CD4-positive, CD25-positive, alpha-beta regulatory T cell (primary cell): ENCODE results near the gene GALNT1. TPM values are rescaled to one million over a fixed set of nuclear protein-coding genes. Genes with fewer than 3 reads are reported as not detected.
A peak's percentile ranks its signal among the peaks of the same experiment; 100 is the strongest.

Experiments used
- ATAC-seq, 2 donors: fragments of 150-1000 bp; cut with Tn5 transposase; one replicate each; pipeline ENCODE4 v1.10.0; 2021; ENCODE audit warnings: low read depth in 2 of 2, moderate number of reproducible peaks in 2 of 2, moderate library complexity in 1 of 2
- DNase-seq, 3 donors: peaks; one replicate each; pipeline versions ENCODE4 v3.0.0 to v3.0.0-alpha.2; 2012 to 2022; ENCODE audit warnings: mixed read lengths in 1 of 3
- H3K27ac ChIP-seq: one replicate; pipeline ENCODE4 v1.7.0; 2013; ENCODE audit warnings: mild to moderate bottlenecking, low read length; ENCODE audit not compliant: insufficient read depth, poor library complexity, severe bottlenecking
- H3K27me3 ChIP-seq: one replicate; pipeline ENCODE4 v1.7.0; 2013; ENCODE audit warnings: low read length; ENCODE audit not compliant: control insufficient read depth, insufficient read depth
- H3K36me3 ChIP-seq: one replicate; pipeline ENCODE4 v1.7.0; 2013; ENCODE audit warnings: mild to moderate bottlenecking, low read length, moderate library complexity; ENCODE audit not compliant: control insufficient read depth, insufficient read depth
- H3K4me1 ChIP-seq: 2 replicates; pipeline ENCODE4 v1.7.0; 2013; ENCODE audit warnings: mild to moderate bottlenecking, low read length; ENCODE audit not compliant: insufficient read depth, control insufficient read depth, poor library complexity, severe bottlenecking
- H3K4me3 ChIP-seq: one replicate; pipeline ENCODE4 v1.7.0; 2013; ENCODE audit warnings: low read depth, mild to moderate bottlenecking, low read length, moderate library complexity
- H3K9me3 ChIP-seq, 2 experiments: 1 replicate in 1 of 2; 2 replicates in 1 of 2; pipeline ENCODE4 v1.7.0; 2013; ENCODE audit warnings: low read length in 2 of 2, mild to moderate bottlenecking in 1 of 2, moderate library complexity in 1 of 2; ENCODE audit not compliant: control insufficient read depth in 2 of 2
- H3K27ac Mint-ChIP-seq, 3 donors: one replicate each; pipeline ENCODE4 v1.8.0; 2020 to 2022; ENCODE audit warnings: mild to moderate bottlenecking in 3 of 3, mixed read lengths in 3 of 3, moderate library complexity in 2 of 3
- H3K27me3 Mint-ChIP-seq: one replicate; pipeline ENCODE4 v1.8.0; 2022; ENCODE audit warnings: mild to moderate bottlenecking, mixed read lengths
- H3K36me3 Mint-ChIP-seq: one replicate; pipeline ENCODE4 v1.8.0; 2020; ENCODE audit warnings: mixed read lengths
- H3K4me1 Mint-ChIP-seq, 4 donors: one replicate each; pipeline ENCODE4 v1.8.0; 2020 to 2022; ENCODE audit warnings: mixed read lengths in 4 of 4, mild to moderate bottlenecking in 1 of 4
- H3K4me3 Mint-ChIP-seq, 4 donors: one replicate each; pipeline ENCODE4 v1.8.0; 2020 to 2022; ENCODE audit warnings: mild to moderate bottlenecking in 4 of 4, mixed read lengths in 4 of 4, moderate library complexity in 3 of 4
- H3K9me3 Mint-ChIP-seq, 7 donors: one replicate each; pipeline ENCODE4 v1.8.0; 2020 to 2022; ENCODE audit warnings: mixed read lengths in 7 of 7, mild to moderate bottlenecking in 3 of 7, moderate library complexity in 2 of 7
- polyA plus RNA-seq, 4 donors: library from polyadenylated mRNA; unstranded; fragments of 300-500 nt; fragmentation: Illumina TruSeq; gene quantifications; one replicate each; pipeline ENCODE4 v1.2.3, GENCODE V29; 2021
- total RNA-seq: library from RNA; stranded (reverse); gene quantifications from one replicate; pipeline ENCODE4 v1.2.3, GENCODE V29; 2022

GALNT1 gene
- total and polyA plus RNA-seq, 5 donors from 2014 or later = 18.8 to 49.6 (median 22.7) TPM

DNA sequence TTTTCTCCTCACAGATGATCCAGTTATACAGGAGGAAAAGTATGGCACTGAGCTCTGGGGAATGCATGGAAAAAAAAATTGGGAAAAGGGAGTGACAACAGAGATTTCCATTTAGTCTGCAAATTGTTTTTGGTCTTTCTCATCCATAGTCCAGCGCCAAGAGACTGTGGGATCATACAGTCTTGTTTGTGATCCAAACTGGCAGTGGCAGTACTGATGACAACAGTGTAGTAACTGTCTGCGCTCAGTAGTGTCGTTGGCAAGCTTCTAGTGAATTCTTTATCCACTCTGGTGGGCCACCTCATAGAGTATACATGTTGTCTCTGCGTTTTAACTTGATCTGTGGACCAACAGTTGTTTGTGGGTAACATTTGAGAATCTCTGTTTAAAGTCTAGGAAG, 37.9 kb downstream of the GALNT1 start:
- DNase-seq (no peak), ATAC-seq (no peak)
- Mint-ChIP-seq H3K4me3 (no peak overlapping the region), H3K27me3 (no peaks in the 10 kb centered on the region), H3K9me3 (no peaks in the 10 kb centered on the region), H3K27ac (peak overlapping the region in 1 of 3 donors; percentile 18), H3K4me1 (peaks cover 20 to 46% (median 31%) of the 10 kb centered on the region in 4 donors), H3K36me3 (no peaks in the 10 kb centered on the region)
- Histone ChIP-seq H3K36me3 (no peaks in the 10 kb centered on the region), H3K27ac (no peak overlapping the region), H3K27me3 (no peaks in the 10 kb centered on the region), H3K4me1 (peaks cover 33% of the 10 kb centered on the region), H3K9me3 (no peaks in the 10 kb centered on the region), H3K4me3 (no peak overlapping the region)

DNA sequence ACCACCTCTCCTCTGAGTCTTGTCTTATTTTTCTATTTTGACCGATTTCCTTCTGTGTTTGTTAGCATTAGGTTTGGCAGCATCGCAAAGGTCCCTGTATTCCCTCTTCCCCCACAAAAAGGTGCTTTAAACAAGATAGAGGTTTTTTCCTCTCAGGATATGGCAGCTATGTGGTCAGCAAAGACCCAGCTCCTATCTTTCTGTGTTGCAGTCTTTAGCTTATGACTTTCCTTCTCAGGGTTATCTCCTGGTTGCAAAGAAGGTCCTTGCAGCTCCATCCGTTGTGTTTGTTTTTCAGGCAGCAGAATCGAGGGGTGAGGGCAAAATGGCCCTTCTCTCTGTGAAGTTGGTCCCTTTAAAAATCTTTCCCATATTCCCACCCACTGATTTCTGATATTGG, 38.4 kb downstream of the GALNT1 start:
- H3K4me1 Mint-ChIP-seq = peaks cover 22 to 47% (median 32%) of the 10 kb centered on the region in 4 donors
- Histone ChIP-seq H3K4me1 (peaks cover 33% of the 10 kb centered on the region), H3K27ac (no peak overlapping the region), H3K27me3 (no peaks in the 10 kb centered on the region), H3K9me3 (no peaks in the 10 kb centered on the region), H3K36me3 (no peaks in the 10 kb centered on the region), H3K4me3 (no peak overlapping the region)
- no peaks in the 10 kb centered on the region for H3K27me3 Mint-ChIP-seq
- no peak overlapping the region for H3K4me3 Mint-ChIP-seq
- H3K27ac Mint-ChIP-seq = peak overlapping the region in 2 of 3 donors; percentile 10 to 72
- no peaks in the 10 kb centered on the region for H3K36me3 Mint-ChIP-seq
- DNase-seq (no peak), ATAC-seq (no peak)
- peaks cover 0 to 1% (median 0%) of the 10 kb centered on the region in 7 donors for H3K9me3 Mint-ChIP-seq

DNA sequence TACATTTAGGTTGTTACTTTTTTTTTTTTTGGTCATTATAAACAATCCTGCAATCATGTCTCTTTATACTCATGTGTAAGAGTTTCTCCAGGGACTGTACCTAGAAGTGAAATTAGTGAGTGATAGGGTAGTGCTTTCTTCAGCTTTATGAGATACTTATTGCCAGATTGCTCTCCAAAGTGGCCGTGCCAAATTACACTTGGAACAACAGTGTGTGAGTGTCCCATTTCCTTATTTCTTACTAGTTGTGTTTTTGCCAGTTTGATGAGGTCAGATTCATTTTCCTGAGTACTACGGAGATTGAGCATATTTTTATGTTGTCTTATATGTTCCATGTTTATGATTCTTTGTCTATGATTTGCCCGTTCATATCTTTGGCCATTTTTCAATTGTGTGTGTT, 39.2 kb downstream of the GALNT1 start:
- no peaks in the 10 kb centered on the region for H3K27me3 Mint-ChIP-seq
- H3K9me3 Mint-ChIP-seq = peaks cover 0 to 4% (median 0%) of the 10 kb centered on the region in 7 donors
- Histone ChIP-seq H3K4me3 (no peak overlapping the region), H3K36me3 (no peaks in the 10 kb centered on the region), H3K27me3 (no peaks in the 10 kb centered on the region), H3K4me1 (peaks cover 33% of the 10 kb centered on the region), H3K9me3 (no peaks in the 10 kb centered on the region), H3K27ac (no peak overlapping the region)
- H3K4me3 Mint-ChIP-seq = no peak overlapping the region
- H3K36me3 Mint-ChIP-seq = no peaks in the 10 kb centered on the region
- H3K27ac Mint-ChIP-seq = peak overlapping the region in 1 of 3 donors; percentile 26
- DNase-seq = no peak
- ATAC-seq = no peak
- peaks cover 25 to 46% (median 32%) of the 10 kb centered on the region in 4 donors for H3K4me1 Mint-ChIP-seq

DNA sequence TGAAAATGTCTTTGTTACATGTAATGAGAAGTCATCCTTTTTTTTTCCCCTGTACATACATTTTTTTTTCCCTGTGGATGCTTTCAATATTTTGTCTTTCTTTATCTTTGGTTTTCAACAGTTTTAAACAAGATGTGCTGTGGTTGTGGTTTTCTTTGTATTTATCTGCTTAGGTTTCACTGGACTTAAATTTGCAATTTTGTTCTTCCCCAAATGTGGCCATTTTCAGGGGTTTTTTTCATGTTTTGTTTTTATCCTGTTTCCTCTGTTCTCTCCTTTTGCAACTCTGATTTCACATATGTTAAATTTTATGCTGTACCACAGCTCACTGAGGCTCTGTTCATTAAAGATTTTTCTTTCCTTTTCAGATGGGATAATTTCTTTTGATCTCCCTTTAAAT, 41.7 kb downstream of the GALNT1 start:
- Histone ChIP-seq H3K27me3 (no peaks in the 10 kb centered on the region), H3K4me3 (no peak overlapping the region), H3K27ac (no peak overlapping the region), H3K9me3 (no peaks in the 10 kb centered on the region), H3K4me1 (peaks cover 10% of the 10 kb centered on the region), H3K36me3 (no peaks in the 10 kb centered on the region)
- H3K4me1 Mint-ChIP-seq = peaks cover 26 to 50% (median 31%) of the 10 kb centered on the region in 4 donors
- H3K36me3 Mint-ChIP-seq = peaks cover 6% of the 10 kb centered on the region
- ATAC-seq (no peak), DNase-seq (no peak)
- peak overlapping the region in 1 of 3 donors; percentile 39 for H3K27ac Mint-ChIP-seq
- no peaks in the 10 kb centered on the region for H3K27me3 Mint-ChIP-seq
- peaks cover 0 to 7% (median 0%) of the 10 kb centered on the region in 7 donors for H3K9me3 Mint-ChIP-seq
- peak overlapping the region in 2 of 4 donors; percentile 24 to 68 for H3K4me3 Mint-ChIP-seq

DNA sequence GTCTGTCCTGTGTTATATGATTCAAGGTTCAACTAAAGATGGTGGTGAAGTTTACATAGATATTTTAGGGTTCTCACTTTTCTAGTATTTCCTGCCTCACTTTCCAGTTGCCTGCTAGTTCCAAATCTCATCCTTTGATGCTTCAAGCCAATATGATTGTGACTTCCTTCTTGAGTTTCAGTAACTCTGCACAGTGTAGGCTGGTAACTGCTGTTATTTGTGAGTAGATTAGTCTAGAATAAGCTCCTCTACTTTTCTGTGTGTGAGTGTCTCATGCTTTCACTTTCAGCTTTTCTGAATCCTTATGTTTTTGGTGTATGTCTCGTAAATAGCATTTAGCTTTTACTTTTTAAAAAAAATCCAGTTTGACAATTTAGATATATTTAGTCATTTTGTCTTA, 42.6 kb downstream of the GALNT1 start:
- DNase-seq (peak in 1 of 3 donors; percentile 34), ATAC-seq (no peak)
- Mint-ChIP-seq H3K36me3 (peaks cover 6% of the 10 kb centered on the region), H3K27ac (peak overlapping the region in 1 of 3 donors; percentile 39), H3K4me1 (peaks cover 26 to 49% (median 31%) of the 10 kb centered on the region in 4 donors), H3K9me3 (peaks cover 0 to 10% (median 2%) of the 10 kb centered on the region in 7 donors), H3K27me3 (no peaks in the 10 kb centered on the region), H3K4me3 (no peak overlapping the region)
- no peak overlapping the region for H3K27ac ChIP-seq
- no peaks in the 10 kb centered on the region for H3K27me3 ChIP-seq
- peak overlapping the region; percentile 22 for H3K4me3 ChIP-seq
- no peaks in the 10 kb centered on the region for H3K36me3 ChIP-seq
- peaks cover 10% of the 10 kb centered on the region for H3K4me1 ChIP-seq
- no peaks in the 10 kb centered on the region for H3K9me3 ChIP-seq

DNA sequence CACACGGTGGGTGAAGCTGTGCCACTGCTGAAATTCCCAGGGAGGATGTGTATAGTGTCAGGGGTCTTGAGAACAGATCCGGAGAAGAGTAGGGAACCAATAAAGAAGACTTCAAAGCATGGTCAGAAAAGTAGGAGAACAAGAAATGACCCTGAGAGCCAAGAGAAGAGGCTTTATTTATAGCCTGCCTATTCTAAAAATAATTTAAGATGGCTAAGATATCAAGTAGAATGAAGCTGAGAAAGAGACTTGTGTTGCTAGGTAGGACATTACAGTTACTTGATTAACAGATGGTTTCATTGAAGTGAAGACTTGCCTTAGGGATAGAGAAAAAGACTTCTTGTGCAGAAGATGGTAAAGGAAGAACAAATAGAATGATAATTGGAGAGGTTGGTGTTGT, 43.7 kb downstream of the GALNT1 start:
- Mint-ChIP-seq H3K4me3 (no peak overlapping the region), H3K9me3 (peaks cover 0 to 13% (median 5%) of the 10 kb centered on the region in 7 donors), H3K27ac (no peak overlapping the region), H3K4me1 (peaks cover 26 to 38% (median 31%) of the 10 kb centered on the region in 4 donors), H3K36me3 (peaks cover 6% of the 10 kb centered on the region), H3K27me3 (no peaks in the 10 kb centered on the region)
- Histone ChIP-seq H3K4me1 (peaks cover 10% of the 10 kb centered on the region), H3K9me3 (no peaks in the 10 kb centered on the region), H3K4me3 (no peak overlapping the region), H3K27ac (no peak overlapping the region), H3K27me3 (no peaks in the 10 kb centered on the region), H3K36me3 (no peaks in the 10 kb centered on the region)
- DNase-seq (no peak), ATAC-seq (no peak)

DNA sequence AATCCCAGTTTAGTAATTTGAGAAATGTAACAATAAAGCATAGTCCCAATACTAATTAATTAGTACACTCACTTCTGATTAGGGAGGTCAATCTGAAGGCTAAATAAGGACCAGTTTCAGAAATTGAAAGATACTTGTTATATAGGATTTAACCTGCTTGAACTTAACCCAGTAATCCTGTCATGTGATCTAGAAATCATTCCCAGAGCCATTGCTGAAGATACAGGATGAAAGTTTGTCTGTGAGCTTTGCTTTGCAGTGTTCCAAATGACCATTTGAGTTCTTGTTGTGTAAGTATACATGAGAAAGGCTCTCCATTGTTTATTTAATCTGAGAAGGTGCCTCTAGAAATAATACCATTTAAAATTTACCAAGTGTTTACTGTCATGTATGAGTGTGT, 52.2 kb downstream of the GALNT1 start:
- DNase-seq (no peak), ATAC-seq (no peak)
- Histone ChIP-seq H3K36me3 (no peaks in the 10 kb centered on the region), H3K27ac (no peak overlapping the region), H3K4me3 (no peak overlapping the region), H3K4me1 (no peaks in the 10 kb centered on the region), H3K27me3 (no peaks in the 10 kb centered on the region), H3K9me3 (no peaks in the 10 kb centered on the region)
- H3K36me3 Mint-ChIP-seq = peaks cover 26% of the 10 kb centered on the region
- no peak overlapping the region for H3K4me3 Mint-ChIP-seq
- H3K4me1 Mint-ChIP-seq = peaks cover 0 to 14% (median 5%) of the 10 kb centered on the region in 4 donors
- no peak overlapping the region for H3K27ac Mint-ChIP-seq
- H3K9me3 Mint-ChIP-seq = peaks cover 2 to 12% (median 7%) of the 10 kb centered on the region in 7 donors
- no peaks in the 10 kb centered on the region for H3K27me3 Mint-ChIP-seq

DNA sequence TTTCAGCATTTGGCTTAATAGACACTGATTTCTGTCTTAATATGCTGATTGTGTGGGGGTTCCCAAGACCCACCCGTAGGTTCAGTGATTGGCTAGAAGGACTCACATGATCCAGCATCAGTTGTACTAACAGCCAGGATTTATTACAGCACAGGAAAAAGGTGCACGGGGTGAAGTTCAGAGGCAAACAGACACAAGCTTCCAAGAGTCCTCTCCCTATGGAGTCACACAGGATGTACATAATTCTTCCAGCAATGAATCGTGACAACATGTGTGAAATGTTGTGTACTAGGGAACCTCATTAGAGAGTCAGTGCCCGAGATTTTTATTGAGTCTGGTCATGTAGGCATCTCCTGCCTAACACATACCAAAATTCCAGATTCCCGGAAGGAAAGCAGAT, 52.8 kb downstream of the GALNT1 start:
- Histone ChIP-seq H3K27ac (no peak overlapping the region), H3K27me3 (no peaks in the 10 kb centered on the region), H3K9me3 (no peaks in the 10 kb centered on the region), H3K4me3 (no peak overlapping the region), H3K36me3 (no peaks in the 10 kb centered on the region), H3K4me1 (no peaks in the 10 kb centered on the region)
- Mint-ChIP-seq H3K36me3 (peaks cover 26% of the 10 kb centered on the region), H3K9me3 (peaks cover 2 to 11% (median 7%) of the 10 kb centered on the region in 7 donors), H3K4me1 (peaks cover 0 to 14% (median 5%) of the 10 kb centered on the region in 4 donors), H3K27me3 (no peaks in the 10 kb centered on the region), H3K4me3 (no peak overlapping the region), H3K27ac (no peak overlapping the region)
- DNase-seq (no peak), ATAC-seq (no peak)
